Measurements from ENCODE around the gene DBH. TPM values are rescaled to one million over a fixed set of nuclear protein-coding genes. Genes with fewer than 3 reads are reported as not detected.

DBH gene
- total RNA-seq, 2 experiments from 2014 or later = not detected

DNA sequence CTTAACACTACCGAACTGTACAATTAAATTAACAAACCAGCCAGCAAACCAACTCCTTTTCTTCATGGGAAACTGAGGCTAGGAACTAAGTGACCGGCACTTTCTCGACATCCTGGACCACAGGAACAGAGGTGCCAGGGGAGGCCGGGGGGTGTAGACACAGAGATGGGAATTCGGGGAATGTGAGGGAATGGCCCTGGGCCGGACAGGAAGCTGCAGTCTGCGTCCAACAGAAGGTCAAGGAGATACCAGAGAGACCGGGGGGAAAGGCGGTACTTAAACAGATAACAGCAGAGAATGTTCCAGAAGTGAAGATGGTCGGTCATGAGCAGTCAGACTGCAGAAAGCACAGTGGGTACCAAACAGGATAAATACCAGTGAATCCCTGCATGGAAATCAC, 40.3 kb downstream of the DBH start:
- ChIA-PET CTCF (ENCODE audit: unreplicated experiment) (no interaction called here), POLR2A (no interaction called here)
- Histone ChIP-seq H3K4me1 (ENCODE audit: insufficient read depth, low read length, poor library complexity, severe bottlenecking) (no peaks in the 10 kb centered on the region), H3K9me3 (ENCODE audit: low read length) (no peaks in the 10 kb centered on the region), H4K20me1 (ENCODE audit: insufficient read depth, low read length) (no peaks in the 10 kb centered on the region), H3K79me2 (ENCODE audit: insufficient read depth, low read depth, low read length) (no peaks in the 10 kb centered on the region), H3K27ac (ENCODE audit: low read depth, low read length, poor library complexity, severe bottlenecking) (no peak overlapping the region), H3K4me3 (ENCODE audit: low read depth, low read length, poor library complexity, severe bottlenecking) (no peak overlapping the region), H3K36me3 (ENCODE audit: insufficient read depth, low read length) (peaks cover 44% of the 10 kb centered on the region), H3K9me2 (ENCODE audit: insufficient read depth, low read length) (no peaks in the 10 kb centered on the region), H3K4me2 (ENCODE audit: low read length) (no peak overlapping the region), H2AFZ (ENCODE audit: low read length) (no peak overlapping the region)
- DNase-seq (ENCODE audit: low spot score) = no peak
- TF ChIP-seq CTCF (conservative IDR thresholded peaks at IDR 0.05; ENCODE audit: low read length) (no peak), EZH2phosphoT487 (IDR thresholded peaks at IDR 0.05; ENCODE audit: borderline replicate concordance, low read depth, low read length) (no peak)
- intact Hi-C loops (cut with micrococcal nuclease; ENCODE audit: unreplicated experiment) = no loop called here
- BruUV-seq (replicated peaks) = no TSS peak

DNA sequence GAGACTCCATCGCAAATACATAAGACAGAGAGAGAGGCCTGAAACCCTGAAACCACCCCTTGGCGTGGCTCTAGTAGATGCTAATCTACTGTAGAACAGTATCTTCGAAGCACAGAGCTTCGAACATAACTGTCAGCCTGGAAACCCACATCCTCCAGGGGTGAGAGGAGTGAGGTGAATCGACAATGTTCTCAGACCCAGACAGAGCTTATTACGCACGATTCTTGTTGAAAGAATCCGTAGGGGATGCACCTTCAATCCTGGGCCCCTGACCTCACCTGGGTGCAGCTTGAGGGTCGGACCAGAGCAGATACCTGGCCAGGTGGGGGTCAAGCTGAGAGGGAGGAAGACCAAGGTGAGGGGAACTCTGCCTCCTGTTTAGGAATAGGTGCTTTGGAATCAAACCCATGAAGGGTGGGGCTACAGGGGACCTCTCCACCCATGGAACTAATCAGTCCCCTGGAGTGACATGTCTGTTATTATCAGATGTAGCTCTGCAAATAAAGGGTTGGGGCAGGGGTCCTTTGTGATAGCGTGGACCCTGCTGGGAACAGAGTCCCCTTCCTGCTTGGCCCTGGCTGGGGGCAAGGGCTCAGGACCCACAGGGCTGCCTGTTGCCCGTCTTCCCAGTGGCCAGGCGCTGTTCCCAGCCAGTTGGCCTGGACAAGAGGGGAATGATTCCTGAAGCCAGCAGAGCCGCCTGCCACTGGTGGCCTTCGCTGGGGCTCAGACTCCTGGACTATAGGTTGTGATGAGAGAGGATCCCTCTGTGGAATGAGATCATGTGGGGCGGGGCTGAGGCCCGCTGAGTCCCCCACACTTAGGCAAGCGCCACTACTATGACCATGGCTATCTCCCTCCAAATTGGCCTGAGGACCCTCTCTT, 41.2 kb downstream of the DBH start:
- H3K9me3 ChIP-seq (ENCODE audit: low read length) = no peaks in the 10 kb centered on the region
- H3K36me3 ChIP-seq (ENCODE audit: insufficient read depth, low read length) = peaks cover 41% of the 10 kb centered on the region
- ChIA-PET POLR2A (no interaction called here), CTCF (ENCODE audit: unreplicated experiment) (no interaction called here)
- no peaks in the 10 kb centered on the region for H3K4me1 ChIP-seq (ENCODE audit: insufficient read depth, low read length, poor library complexity, severe bottlenecking)
- no peak for DNase-seq (ENCODE audit: low spot score)
- H2AFZ ChIP-seq (ENCODE audit: low read length) = no peak overlapping the region
- H3K4me2 ChIP-seq (ENCODE audit: low read length) = no peak overlapping the region
- intact Hi-C loops (cut with micrococcal nuclease; ENCODE audit: unreplicated experiment) = no loop called here
- no peak for TF ChIP-seq CTCF (conservative IDR thresholded peaks at IDR 0.05; ENCODE audit: low read length)
- no peak for TF ChIP-seq EZH2phosphoT487 (IDR thresholded peaks at IDR 0.05; ENCODE audit: borderline replicate concordance, low read depth, low read length)
- H3K4me3 ChIP-seq (ENCODE audit: low read depth, low read length, poor library complexity, severe bottlenecking) = no peak overlapping the region
- no TSS peak for BruUV-seq (replicated peaks)
- no peaks in the 10 kb centered on the region for H4K20me1 ChIP-seq (ENCODE audit: insufficient read depth, low read length)
- H3K9me2 ChIP-seq (ENCODE audit: insufficient read depth, low read length) = no peaks in the 10 kb centered on the region
- no peak overlapping the region for H3K27ac ChIP-seq (ENCODE audit: low read depth, low read length, poor library complexity, severe bottlenecking)
- H3K79me2 ChIP-seq (ENCODE audit: insufficient read depth, low read depth, low read length) = no peaks in the 10 kb centered on the region

- intact Hi-C loops (cut with micrococcal nuclease; ENCODE audit: unreplicated experiment) = no loop called here
- DNase-seq (ENCODE audit: low spot score) = no peak
- H2AFZ ChIP-seq (ENCODE audit: low read length) = no peak overlapping the region
- no peaks in the 10 kb centered on the region for H3K79me2 ChIP-seq (ENCODE audit: insufficient read depth, low read depth, low read length)
- ChIA-PET CTCF (ENCODE audit: unreplicated experiment) (no interaction called here), POLR2A (no interaction called here)
- H3K9me2 ChIP-seq (ENCODE audit: insufficient read depth, low read length) = no peaks in the 10 kb centered on the region
- H3K4me1 ChIP-seq (ENCODE audit: insufficient read depth, low read length, poor library complexity, severe bottlenecking) = peaks cover 14% of the 10 kb centered on the region
- H3K36me3 ChIP-seq (ENCODE audit: insufficient read depth, low read length) = peaks cover 38% of the 10 kb centered on the region; the same call in 1 of the 2 replicates
- no peaks in the 10 kb centered on the region for H4K20me1 ChIP-seq (ENCODE audit: insufficient read depth, low read length)
- H3K4me2 ChIP-seq (ENCODE audit: low read length) = no peak overlapping the region
- H3K9me3 ChIP-seq (ENCODE audit: low read length) = no peaks in the 10 kb centered on the region
- no peak overlapping the region for H3K27ac ChIP-seq (ENCODE audit: low read depth, low read length, poor library complexity, severe bottlenecking)
- no TSS peak for BruUV-seq (replicated peaks)
- no peak for TF ChIP-seq CTCF (conservative IDR thresholded peaks at IDR 0.05; ENCODE audit: low read length)
- TF ChIP-seq EZH2phosphoT487 (IDR thresholded peaks at IDR 0.05; ENCODE audit: borderline replicate concordance, low read depth, low read length) = no peak
- no peak overlapping the region for H3K4me3 ChIP-seq (ENCODE audit: low read depth, low read length, poor library complexity, severe bottlenecking)
These were observed 42.9 kb downstream of the DBH start for GRCh38 chr9:133679056-133679455.
